GM23338 (cell line): Measurements from ENCODE around the gene TGFBR3. TPM values are rescaled to one million over a fixed set of nuclear protein-coding genes. Genes with fewer than 3 reads are reported as not detected.
"Not testable (repeated sequence)": the region's sequence is repeated elsewhere in the genome, so short reads cannot be mapped to it uniquely, and the experiment has no call there.

Experiments
- ATAC-seq: fragments of 200-7000 bp; cut with Tn5 transposase; 3 replicates; pipeline ENCODE4 v1.9.1; 2020
- DNase-seq: peaks from one replicate; pipeline ENCODE4 v3.0.0-alpha.2; 2015; ENCODE audit warnings: low spot score
- H2AFZ ChIP-seq: fragments of 200-600 bp; sonication (generic); 2 replicates; pipeline ENCODE4 v1.8.0; 2016; ENCODE audit warnings: antibody characterized with exemption, mild to moderate bottlenecking, moderate library complexity
- H3F3A ChIP-seq: fragments of 200-600 bp; sonication (generic); replicated peaks from 2 replicates; pipeline ENCODE4 v1.8.0; 2017; ENCODE audit warnings: antibody characterized with exemption, mixed run types, low read depth
- H3K27ac ChIP-seq: fragments of 200-600 bp; sonication (generic); 2 replicates; pipeline ENCODE4 v1.6.1; 2016; ENCODE audit warnings: low read depth
- H3K27me3 ChIP-seq: fragments of 200-600 bp; sonication (generic); 2 replicates; pipeline ENCODE4 v1.8.0; 2016; ENCODE audit warnings: mild to moderate bottlenecking, mixed run types, moderate library complexity; ENCODE audit not compliant: insufficient read depth
- H3K36me3 ChIP-seq: fragments of 200-600 bp; sonication (generic); 2 replicates; pipeline ENCODE4 v1.8.0; 2016; ENCODE audit warnings: mild to moderate bottlenecking; ENCODE audit not compliant: insufficient read depth
- H3K4me1 ChIP-seq: fragments of 200-600 bp; sonication (generic); 2 replicates; pipeline ENCODE4 v1.8.0; 2016; ENCODE audit warnings: mild to moderate bottlenecking, moderate library complexity; ENCODE audit not compliant: insufficient read depth
- H3K4me2 ChIP-seq: fragments of 200-600 bp; sonication (generic); 2 replicates; pipeline ENCODE4 v1.7.1; 2017; ENCODE audit warnings: mixed run types
- H3K4me3 ChIP-seq: fragments of 200-600 bp; sonication (generic); 2 replicates; pipeline ENCODE4 v1.6.1; 2016; ENCODE audit warnings: mixed run types
- H3K79me2 ChIP-seq: fragments of 200-600 bp; sonication (generic); replicated peaks from 2 replicates; pipeline ENCODE4 v1.8.0; 2017; ENCODE audit warnings: mild to moderate bottlenecking; ENCODE audit not compliant: insufficient read depth
- H3K9me2 ChIP-seq: fragments of 200-600 bp; sonication (generic); 2 replicates; pipeline ENCODE4 v1.8.0; 2017; ENCODE audit not compliant: insufficient read depth
- H4K20me1 ChIP-seq: fragments of 200-600 bp; sonication (generic); replicated peaks from 2 replicates; pipeline ENCODE4 v1.8.0; 2017; ENCODE audit warnings: mild to moderate bottlenecking; ENCODE audit not compliant: insufficient read depth
- H3K27ac Mint-ChIP-seq: 2 replicates; pipeline ENCODE4 v1.8.0; 2020; ENCODE audit warnings: inconsistent platforms, mild to moderate bottlenecking, moderate library complexity, mixed read lengths
- H3K27me3 Mint-ChIP-seq: 3 replicates; pipeline ENCODE4 v1.8.0; 2022; ENCODE audit warnings: low read depth, mild to moderate bottlenecking, moderate library complexity, mixed read lengths, inconsistent platforms; ENCODE audit not compliant: insufficient read depth, poor library complexity
- H3K36me3 Mint-ChIP-seq: 3 replicates; pipeline ENCODE4 v1.8.0; 2021; ENCODE audit warnings: low read depth, mild to moderate bottlenecking, inconsistent platforms, moderate library complexity, mixed read lengths
- H3K4me1 Mint-ChIP-seq: 3 replicates; pipeline ENCODE4 v1.8.0; 2020; ENCODE audit warnings: mild to moderate bottlenecking, inconsistent platforms, mixed read lengths
- H3K4me3 Mint-ChIP-seq: 3 replicates; pipeline ENCODE4 v1.8.0; 2021; ENCODE audit warnings: moderate library complexity, mild to moderate bottlenecking, inconsistent platforms, mixed read lengths
- H3K9me3 Mint-ChIP-seq: 3 replicates; pipeline ENCODE4 v1.8.0; 2020; ENCODE audit warnings: moderate library complexity, mild to moderate bottlenecking, inconsistent platforms, mixed read lengths
- EZH2 ChIP-seq: fragments of 200-600 bp; sonication (generic); IDR thresholded peaks from one replicate; pipeline ENCODE4 v1.8.0; 2017; ENCODE audit warnings: antibody characterized with exemption, mild to moderate bottlenecking, low read depth; ENCODE audit not compliant: unreplicated experiment
- POLR2AphosphoS5 ChIP-seq: IDR thresholded peaks from 2 replicates; pipeline ENCODE4 v1.6.1; 2016; ENCODE audit warnings: antibody characterized with exemption, low read depth
- polyA plus RNA-seq: library from polyadenylated mRNA; unstranded; fragments of >200 nt; fragmentation: Nextera tagmentation; extraction: Ambion mirVana; gene quantifications from 2 replicates; pipeline ENCODE4 v1.2.1, GENCODE V29; 2016
- total RNA-seq: library from RNA; depleted of rRNA; stranded (reverse); fragments of >200 nt; shearing (Covaris generic); gene quantifications from 2 replicates; pipeline ENCODE4 v1.2.3, GENCODE V29; 2014
- TF ChIP-seq, protein P1 (sequence below): IDR thresholded peaks from one replicate; pipeline ENCODE4 v1.6.1; 2018; ENCODE audit warnings: antibody characterized with exemption; ENCODE audit not compliant: unreplicated experiment

The TGFBR3 gene
- total and polyA plus RNA-seq, 2 experiments from 2014 or later = 1.7 to 2.9 TPM

DNA sequence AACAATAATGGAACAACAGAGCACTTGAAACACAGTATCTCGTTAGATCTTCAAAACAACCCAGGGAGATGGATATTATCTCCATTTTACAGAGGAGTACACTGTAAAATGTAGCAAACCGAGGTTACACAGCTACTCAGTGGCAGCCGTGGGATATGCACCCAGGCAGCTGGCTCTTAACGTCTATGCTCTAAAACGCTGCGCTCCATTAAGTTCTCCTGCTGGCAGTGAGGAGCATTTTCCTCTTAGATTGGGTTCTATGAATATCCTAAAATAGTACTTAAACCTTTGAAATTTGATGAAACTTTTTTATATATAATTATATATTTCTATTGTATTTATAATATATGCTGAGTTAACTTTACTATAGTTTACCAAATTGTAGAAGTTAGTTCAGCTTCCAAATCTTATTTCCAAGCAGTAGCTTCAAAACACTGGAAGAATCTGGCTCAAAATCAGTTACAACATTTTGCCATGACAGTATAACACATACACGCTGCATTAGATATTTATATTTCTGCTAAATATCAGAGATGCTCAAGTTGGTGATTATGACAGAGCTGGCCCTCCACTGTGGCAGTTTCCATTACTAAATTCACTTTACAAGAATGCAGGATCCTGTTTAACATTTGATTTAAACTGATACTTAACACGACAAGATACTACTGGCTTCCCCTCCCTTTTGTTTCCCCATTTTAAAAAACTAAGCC lies 49.5 kb downstream of the TGFBR3 start:
- Histone ChIP-seq H3K9me2 (no peaks in the 10 kb centered on the region), H3F3A (no peaks in the 10 kb centered on the region), H3K79me2 (no peaks in the 10 kb centered on the region), H4K20me1 (no peaks in the 10 kb centered on the region), H3K4me2 (no peak overlapping the region), H3K36me3 (no peaks in the 10 kb centered on the region), H2AFZ (no peak overlapping the region), H3K27me3 (no peaks in the 10 kb centered on the region), H3K4me3 (no peak overlapping the region), H3K27ac (no peak overlapping the region), H3K4me1 (no peaks in the 10 kb centered on the region)
- H3K27ac Mint-ChIP-seq = no peak overlapping the region
- no peaks in the 10 kb centered on the region for H3K4me1 Mint-ChIP-seq
- H3K36me3 Mint-ChIP-seq = no peaks in the 10 kb centered on the region
- no peak overlapping the region for H3K4me3 Mint-ChIP-seq
- H3K27me3 Mint-ChIP-seq = no peaks in the 10 kb centered on the region
- TF ChIP-seq, protein P1, sequence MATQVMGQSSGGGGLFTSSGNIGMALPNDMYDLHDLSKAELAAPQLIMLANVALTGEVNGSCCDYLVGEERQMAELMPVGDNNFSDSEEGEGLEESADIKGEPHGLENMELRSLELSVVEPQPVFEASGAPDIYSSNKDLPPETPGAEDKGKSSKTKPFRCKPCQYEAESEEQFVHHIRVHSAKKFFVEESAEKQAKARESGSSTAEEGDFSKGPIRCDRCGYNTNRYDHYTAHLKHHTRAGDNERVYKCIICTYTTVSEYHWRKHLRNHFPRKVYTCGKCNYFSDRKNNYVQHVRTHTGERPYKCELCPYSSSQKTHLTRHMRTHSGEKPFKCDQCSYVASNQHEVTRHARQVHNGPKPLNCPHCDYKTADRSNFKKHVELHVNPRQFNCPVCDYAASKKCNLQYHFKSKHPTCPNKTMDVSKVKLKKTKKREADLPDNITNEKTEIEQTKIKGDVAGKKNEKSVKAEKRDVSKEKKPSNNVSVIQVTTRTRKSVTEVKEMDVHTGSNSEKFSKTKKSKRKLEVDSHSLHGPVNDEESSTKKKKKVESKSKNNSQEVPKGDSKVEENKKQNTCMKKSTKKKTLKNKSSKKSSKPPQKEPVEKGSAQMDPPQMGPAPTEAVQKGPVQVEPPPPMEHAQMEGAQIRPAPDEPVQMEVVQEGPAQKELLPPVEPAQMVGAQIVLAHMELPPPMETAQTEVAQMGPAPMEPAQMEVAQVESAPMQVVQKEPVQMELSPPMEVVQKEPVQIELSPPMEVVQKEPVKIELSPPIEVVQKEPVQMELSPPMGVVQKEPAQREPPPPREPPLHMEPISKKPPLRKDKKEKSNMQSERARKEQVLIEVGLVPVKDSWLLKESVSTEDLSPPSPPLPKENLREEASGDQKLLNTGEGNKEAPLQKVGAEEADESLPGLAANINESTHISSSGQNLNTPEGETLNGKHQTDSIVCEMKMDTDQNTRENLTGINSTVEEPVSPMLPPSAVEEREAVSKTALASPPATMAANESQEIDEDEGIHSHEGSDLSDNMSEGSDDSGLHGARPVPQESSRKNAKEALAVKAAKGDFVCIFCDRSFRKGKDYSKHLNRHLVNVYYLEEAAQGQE = no peak
- TF ChIP-seq EZH2 = no peak
- DNase-seq (peak; percentile 51), ATAC-seq (peak; percentile 39)
- no peaks in the 10 kb centered on the region for H3K9me3 Mint-ChIP-seq

DNA sequence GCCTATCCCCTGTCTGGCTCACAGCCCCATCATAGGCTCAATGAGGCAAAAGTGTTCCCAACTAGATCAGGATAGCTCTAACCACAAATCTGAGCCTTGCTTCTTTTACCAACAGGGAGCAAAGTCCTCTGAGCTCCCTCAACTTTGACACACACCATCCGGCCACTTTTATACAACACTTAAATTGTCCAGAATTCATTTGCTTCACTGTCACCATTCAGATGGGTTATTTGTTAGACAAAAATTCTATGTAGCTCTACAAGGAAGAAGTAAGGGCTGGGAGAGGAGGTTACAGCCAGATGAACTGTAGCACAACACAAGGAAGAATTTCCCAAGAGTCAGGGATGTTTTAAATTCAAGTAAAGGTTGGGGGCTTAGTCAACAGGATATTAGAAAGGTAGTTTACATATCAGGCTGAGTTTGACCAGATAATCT lies 50.8 kb downstream of the TGFBR3 start:
- Histone ChIP-seq H3K4me3 (no peak overlapping the region), H3K27me3 (no peaks in the 10 kb centered on the region), H3K79me2 (no peaks in the 10 kb centered on the region), H3K36me3 (no peaks in the 10 kb centered on the region), H2AFZ (no peak overlapping the region), H3F3A (no peaks in the 10 kb centered on the region), H3K4me1 (no peaks in the 10 kb centered on the region), H3K27ac (no peak overlapping the region), H3K9me2 (no peaks in the 10 kb centered on the region), H4K20me1 (no peaks in the 10 kb centered on the region), H3K4me2 (no peak overlapping the region)
- H3K9me3 Mint-ChIP-seq = no peaks in the 10 kb centered on the region
- no peak overlapping the region; the same call in 1 of the 2 replicates for H3K27ac Mint-ChIP-seq
- TF ChIP-seq, protein P1 = no peak
- no peak for TF ChIP-seq POLR2AphosphoS5
- no peak for ATAC-seq
- H3K36me3 Mint-ChIP-seq = no peaks in the 10 kb centered on the region
- no peaks in the 10 kb centered on the region for H3K27me3 Mint-ChIP-seq
- no peak overlapping the region for H3K4me3 Mint-ChIP-seq
- no peak for DNase-seq
- no peaks in the 10 kb centered on the region for H3K4me1 Mint-ChIP-seq

DNA sequence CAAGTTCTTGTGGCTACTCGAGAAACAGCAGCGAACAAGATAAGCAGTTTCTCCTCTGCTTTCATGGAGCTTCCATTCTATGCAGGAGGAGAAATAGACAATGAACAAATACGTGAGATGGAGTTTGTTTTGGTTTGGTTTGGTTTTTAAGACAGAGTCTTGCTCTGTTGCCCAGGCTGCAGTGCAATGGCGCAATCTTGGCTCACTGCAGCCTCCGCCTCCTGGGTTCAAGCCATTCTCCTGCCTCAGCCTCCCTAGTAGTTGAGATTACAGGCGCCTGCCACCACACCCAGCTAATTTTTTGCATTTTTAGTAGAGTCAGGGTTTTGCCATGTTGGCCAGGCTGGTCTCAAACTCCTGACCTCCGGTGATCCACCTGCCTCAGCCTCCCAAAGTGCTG lies 51.4 kb downstream of the TGFBR3 start:
- ATAC-seq, H3K4me2 ChIP-seq, H2AFZ ChIP-seq, H3K27me3 ChIP-seq, H4K20me1 ChIP-seq, H3K27ac Mint-ChIP-seq, H3K9me2 ChIP-seq, H3K27ac ChIP-seq, H3K4me1 ChIP-seq, H3K9me3 Mint-ChIP-seq, H3K36me3 Mint-ChIP-seq, H3K27me3 Mint-ChIP-seq, H3K4me1 Mint-ChIP-seq, H3K36me3 ChIP-seq, H3K79me2 ChIP-seq, H3K4me3 ChIP-seq, DNase-seq, H3F3A ChIP-seq, H3K4me3 Mint-ChIP-seq: not testable (repeated sequence)
